HFF-Myc (cell line): Measurements from ENCODE around the gene KAZALD1.

ENCODE experiments used
- DNase-seq: peaks from one replicate; pipeline ENCODE4 v3.0.0-alpha.2; 2011; ENCODE audit warnings: low read depth; ENCODE audit errors: extremely low read depth
- H3K4me3 ChIP-seq: replicated peaks from 2 replicates; pipeline ENCODE4 v1.5.1; 2011; ENCODE audit warnings: low read depth, mild to moderate bottlenecking, control low read depth, low read length
- TF ChIP-seq, protein P1 (sequence below): IDR thresholded peaks from 2 replicates; pipeline ENCODE4 v1.5.1; 2012; ENCODE audit warnings: mild to moderate bottlenecking, low read depth, low read length, control low read depth; ENCODE audit errors: missing control alignments

The KAZALD1 gene

DNA sequence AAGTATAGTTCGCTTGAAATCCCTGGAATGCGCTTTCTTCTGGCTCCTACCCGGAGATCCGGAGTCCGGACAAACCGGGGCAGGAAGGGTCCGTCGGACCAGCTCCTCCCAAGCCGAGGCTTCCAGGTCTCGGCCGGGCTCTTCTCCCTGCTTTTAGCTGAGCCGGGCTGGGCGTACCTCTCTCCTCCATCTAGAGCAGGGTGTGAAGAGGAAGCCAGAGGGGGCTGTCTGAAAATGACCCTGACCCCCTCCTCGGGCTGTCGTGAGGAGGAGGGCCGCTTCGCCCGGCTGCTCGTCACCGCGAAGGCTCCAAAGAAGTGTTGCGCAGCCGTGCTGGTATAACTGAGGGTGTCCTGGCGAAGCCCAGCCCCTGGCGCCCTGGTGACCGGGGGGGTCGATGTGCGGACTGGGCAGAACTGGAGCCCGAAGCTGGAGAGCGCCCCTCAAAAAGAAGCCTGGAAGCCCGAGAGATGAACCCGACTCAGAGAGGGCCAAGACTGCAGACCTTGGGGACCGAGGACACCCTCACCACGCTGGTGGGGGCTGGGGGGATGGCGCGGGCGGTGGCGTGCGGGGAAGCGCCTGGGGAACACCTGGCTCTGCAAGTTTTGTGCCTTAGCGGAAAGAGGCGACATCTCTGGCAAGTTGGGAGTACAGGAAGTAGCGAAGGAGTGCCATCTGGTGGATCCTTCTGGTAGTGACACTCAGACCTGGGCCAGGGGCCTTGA lies 5.7 kb downstream of the KAZALD1 start:
- TF ChIP-seq, protein P1, sequence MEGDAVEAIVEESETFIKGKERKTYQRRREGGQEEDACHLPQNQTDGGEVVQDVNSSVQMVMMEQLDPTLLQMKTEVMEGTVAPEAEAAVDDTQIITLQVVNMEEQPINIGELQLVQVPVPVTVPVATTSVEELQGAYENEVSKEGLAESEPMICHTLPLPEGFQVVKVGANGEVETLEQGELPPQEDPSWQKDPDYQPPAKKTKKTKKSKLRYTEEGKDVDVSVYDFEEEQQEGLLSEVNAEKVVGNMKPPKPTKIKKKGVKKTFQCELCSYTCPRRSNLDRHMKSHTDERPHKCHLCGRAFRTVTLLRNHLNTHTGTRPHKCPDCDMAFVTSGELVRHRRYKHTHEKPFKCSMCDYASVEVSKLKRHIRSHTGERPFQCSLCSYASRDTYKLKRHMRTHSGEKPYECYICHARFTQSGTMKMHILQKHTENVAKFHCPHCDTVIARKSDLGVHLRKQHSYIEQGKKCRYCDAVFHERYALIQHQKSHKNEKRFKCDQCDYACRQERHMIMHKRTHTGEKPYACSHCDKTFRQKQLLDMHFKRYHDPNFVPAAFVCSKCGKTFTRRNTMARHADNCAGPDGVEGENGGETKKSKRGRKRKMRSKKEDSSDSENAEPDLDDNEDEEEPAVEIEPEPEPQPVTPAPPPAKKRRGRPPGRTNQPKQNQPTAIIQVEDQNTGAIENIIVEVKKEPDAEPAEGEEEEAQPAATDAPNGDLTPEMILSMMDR = peak; percentile 84
- DNase-seq = peak; percentile 90
- H3K4me3 ChIP-seq = peak overlapping the region; percentile 54

DNA sequence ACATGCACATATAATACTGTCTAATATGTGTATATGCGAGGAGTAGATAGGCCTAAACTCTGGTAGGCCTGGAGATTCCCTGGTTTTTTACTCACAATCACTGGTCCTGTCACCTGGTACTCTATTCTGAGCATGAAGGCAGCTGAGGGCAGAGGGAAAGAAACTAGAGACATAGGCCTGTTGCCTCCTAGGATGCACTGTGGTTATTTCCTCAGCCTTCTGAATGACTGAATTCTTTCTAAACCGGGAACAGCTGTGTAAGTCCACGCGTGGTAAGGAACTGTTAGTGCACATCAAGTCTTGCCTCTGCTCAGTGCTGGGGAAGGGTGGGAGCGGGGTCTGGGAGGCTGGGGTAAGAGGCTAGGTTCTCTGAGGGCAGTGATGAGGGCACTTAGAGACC lies 7.7 kb downstream of the KAZALD1 start:
- no peak for DNase-seq
- no peak overlapping the region for H3K4me3 ChIP-seq
- TF ChIP-seq, protein P1 = no peak

DNA sequence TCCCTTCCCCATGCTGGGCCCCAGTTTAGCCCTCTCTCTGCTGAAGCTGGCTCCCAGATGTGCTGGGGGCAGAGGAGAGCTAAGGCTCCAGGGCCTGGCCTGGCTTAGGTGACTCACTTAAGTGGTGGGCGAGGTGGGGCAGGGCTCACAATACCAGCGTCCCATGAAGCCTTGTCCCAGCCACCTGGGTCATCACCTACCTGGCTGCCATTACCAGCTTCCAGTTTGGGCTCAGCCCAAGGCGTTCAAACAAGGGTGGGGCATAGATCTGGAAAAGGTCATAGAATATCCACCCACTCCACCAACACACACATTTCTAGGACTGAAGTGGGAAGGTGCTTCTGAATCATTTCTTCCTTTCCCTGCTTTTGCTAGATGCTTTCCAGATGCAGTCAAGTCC lies 8.3 kb downstream of the KAZALD1 start:
- H3K4me3 ChIP-seq = no peak overlapping the region
- TF ChIP-seq, protein P1 = no peak
- no peak for DNase-seq

DNA sequence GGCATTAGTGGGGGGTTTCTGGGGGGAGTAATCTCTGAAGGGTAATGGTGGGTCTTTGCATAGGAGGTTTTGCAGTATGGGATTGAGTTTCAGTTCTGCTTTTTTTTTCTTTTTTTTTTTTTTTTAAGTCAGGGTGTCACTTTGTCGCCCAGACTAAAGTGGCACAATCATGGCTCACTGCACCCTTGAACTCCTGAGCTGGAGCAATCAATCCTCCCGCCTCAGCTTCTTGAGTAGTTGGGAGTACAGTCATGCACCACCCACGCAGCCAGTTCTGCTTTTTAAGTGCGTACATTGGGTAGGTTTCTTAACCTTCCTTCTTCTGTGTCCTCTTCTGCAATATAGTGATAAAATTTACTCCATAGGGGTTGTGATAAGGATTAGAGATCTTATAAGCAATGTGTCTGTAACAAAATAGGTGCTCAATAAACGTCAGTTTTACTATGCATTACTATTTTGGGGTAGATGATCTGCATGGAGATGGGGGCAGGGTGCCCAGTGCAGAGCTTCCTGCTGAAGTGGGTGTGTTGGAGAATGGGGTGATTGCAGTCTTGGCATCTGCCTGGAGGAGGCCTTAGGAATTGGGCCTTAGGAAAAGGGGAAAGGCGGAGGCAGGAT lies 9.6 kb downstream of the KAZALD1 start:
- H3K4me3 ChIP-seq = no peak overlapping the region
- DNase-seq = no peak
- TF ChIP-seq, protein P1 = no peak

DNA sequence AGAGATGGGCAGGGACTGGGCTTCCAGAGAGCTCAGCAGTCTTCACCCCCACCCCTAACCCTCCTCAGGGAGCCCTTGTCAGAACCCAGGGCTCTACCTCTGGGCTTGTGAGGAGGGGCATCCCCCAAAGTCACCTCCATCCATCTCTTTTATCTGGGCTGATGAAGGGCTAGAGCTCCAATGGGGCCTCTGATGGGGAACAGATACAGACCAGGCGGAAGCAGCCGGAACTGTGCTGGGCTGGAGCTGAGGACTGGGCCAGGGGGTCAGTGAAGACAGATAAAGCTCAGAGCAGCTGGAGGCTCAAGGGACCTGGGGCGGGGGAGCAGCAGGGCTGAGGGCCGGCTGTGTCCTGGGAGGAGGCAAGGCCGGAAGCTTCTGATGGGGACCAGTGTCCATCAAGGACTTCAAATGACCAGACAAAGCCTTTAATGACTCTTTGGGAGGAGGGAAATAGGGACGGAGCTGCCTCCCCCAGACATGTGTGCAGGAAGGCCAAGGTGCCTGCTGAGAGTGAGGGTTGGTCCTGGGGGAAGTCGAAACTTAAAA lies 10.2 kb downstream of the KAZALD1 start:
- TF ChIP-seq, protein P1 = no peak
- DNase-seq = no peak
- H3K4me3 ChIP-seq = no peak overlapping the region

DNA sequence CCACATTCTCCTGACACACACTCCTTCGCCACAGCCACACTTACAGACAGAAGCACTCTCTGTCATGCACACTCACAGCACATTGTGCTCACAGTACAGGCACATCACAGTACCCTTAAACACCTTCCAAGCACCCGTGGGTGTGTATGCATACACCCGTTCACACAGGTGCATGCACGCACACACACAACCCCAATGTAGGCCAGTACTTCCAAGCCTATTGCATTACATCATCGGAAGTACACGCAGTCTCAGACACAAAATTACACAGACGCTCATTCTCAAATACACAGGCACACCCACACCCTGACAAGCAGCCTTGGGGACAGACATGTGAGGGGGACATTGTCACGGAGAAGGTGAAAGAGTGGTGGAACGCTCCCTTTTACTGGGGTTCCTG lies 11.1 kb downstream of the KAZALD1 start:
- TF ChIP-seq, protein P1 = no peak
- DNase-seq = no peak
- H3K4me3 ChIP-seq = no peak overlapping the region
